Psoas muscle (tissue), 8 donors: ENCODE data around the gene C5. TPM values are rescaled to one million over a fixed set of nuclear protein-coding genes. Genes with fewer than 3 reads are reported as not detected.

ENCODE experiments used
- ATAC-seq, 4 donors: fragments of 200-7000 bp; cut with Tn5 transposase; one replicate each; pipeline ENCODE4 v1.9.1; 2020; ENCODE audit warnings: moderate library complexity in 3 of 4, mild to moderate bottlenecking in 2 of 4
- DNase-seq, 2 donors: peaks; one replicate each; pipeline ENCODE4 v3.0.0-alpha.2; 2020
- H3K27ac ChIP-seq: fragments of 200-600 bp; one replicate; pipeline ENCODE4 v1.8.0; 2022
- H3K27me3 ChIP-seq, 3 donors: fragments of 200-600 bp in 1 of 3; one replicate each; pipeline versions ENCODE4 v1.6.1 to v1.8.0; 2013 to 2022; ENCODE audit warnings: low read length in 2 of 3, mild to moderate bottlenecking in 2 of 3, moderate library complexity in 1 of 3; ENCODE audit not compliant: insufficient read depth in 3 of 3
- H3K36me3 ChIP-seq, 2 donors: fragments of 200-600 bp in 1 of 2; one replicate each; pipeline versions ENCODE4 v1.6.1 to v1.8.0; 2013 to 2022; ENCODE audit warnings: low read depth in 1 of 2, mild to moderate bottlenecking in 1 of 2, moderate library complexity in 1 of 2; ENCODE audit not compliant: insufficient read depth in 1 of 2
- H3K4me1 ChIP-seq: fragments of 200-600 bp; one replicate; pipeline ENCODE4 v1.8.0; 2022
- H3K4me3 ChIP-seq: fragments of 200-600 bp; one replicate; pipeline ENCODE4 v1.8.0; 2022; ENCODE audit warnings: mild to moderate bottlenecking
- H3K9me3 ChIP-seq: fragments of 200-600 bp; one replicate; pipeline ENCODE4 v1.8.0; 2022
- CTCF ChIP-seq: fragments of 200-600 bp; IDR thresholded peaks from one replicate; pipeline ENCODE4 v1.8.0; 2022; ENCODE audit warnings: antibody characterized with exemption
- WGBS, 3 donors: extraction: QIAGEN DNeasy Blood & Tissue Kit; methylation state at CpG; one replicate each; pipeline versions ENCODE4 v1.1.6 to v1.1.7; 2013; 5-methylcytosine and 5-hydroxymethylcytosine counted together
- intact Hi-C, 2 donors: fragments of 100-400 bp; cut with DNase I; formaldehyde crosslinking; loops; one replicate each; pipeline versions ENCODE4 v1.11.0 to v1.14.2; 2022
- polyA plus RNA-seq, 3 donors: library from polyadenylated mRNA; stranded (reverse); fragments of 200-250 nt; gene quantifications; one replicate each; pipeline ENCODE4 v1.2.3, GENCODE V29; 2013
- total RNA-seq, 4 donors: library from RNA; stranded (reverse); fragmentation: NEBNext Ultra II Directional in 2 of 4; extraction: Animal tissue kit (Norgen Biotek cat#: 25700) in 2 of 4; gene quantifications; one replicate each; pipeline versions ENCODE4 v1.2.1 to v1.2.4, GENCODE V29; 2021 to 2023
- donor health status: healthy with polysubstance abuse.
- donor health status: DM: no; HTN: no; CAD: no; lungs with moderate emphysema.
- donor health status: Bipolar disorder and iron deficiency.
- donor health status: healthy.
- donor health status: DM: yes; HTN: yes; CAD: no.
- donor health status: DM: no; HTN: no; CAD: no.
- donor health status: DM: no; HTN: no; CAD: no.
- donor health status: DM: yes; HTN: yes; CAD: no.

Gene C5
- total and polyA plus RNA-seq, 7 donors: 0.13 to 1.1 (median 0.39) TPM

- TF ChIP-seq CTCF: no peak
- intact Hi-C loops: no loop called here
- Histone ChIP-seq H3K4me3 (no peak overlapping the region), H3K9me3 (no peaks in the 10 kb centered on the region), H3K27ac (no peak overlapping the region), H3K36me3 (no peaks in the 10 kb centered on the region), H3K4me1 (no peaks in the 10 kb centered on the region), H3K27me3 (no peaks in the 10 kb centered on the region)
- ATAC-seq (no peak), DNase-seq (no peak)
- WGBS, 3 donors: 56 to 69% (median 66%) methylated on average over 3 of the region's 3 CpGs
Observed at GRCh38 chr9:121026260-121026691, 23.8 kb downstream of the C5 start.

GRCh38 chr9:121024237-121024636 lies 25.8 kb downstream of the C5 start:
- intact Hi-C loops: no loop called here
- ATAC-seq (no peak), DNase-seq (no peak)
- no peaks in the 10 kb centered on the region for H3K27me3 ChIP-seq
- no peak for TF ChIP-seq CTCF
- H3K27ac ChIP-seq: no peak overlapping the region
- H3K36me3 ChIP-seq: no peaks in the 10 kb centered on the region
- WGBS, 3 donors: 44 to 100% methylated on average over 1 of the region's 2 CpGs; no CpG with 5 or more reads in 1 of the 3 donors
- H3K4me1 ChIP-seq: no peaks in the 10 kb centered on the region
- no peaks in the 10 kb centered on the region for H3K9me3 ChIP-seq
- H3K4me3 ChIP-seq: no peak overlapping the region

- no peaks in the 10 kb centered on the region for H3K27me3 ChIP-seq
- no peaks in the 10 kb centered on the region for H3K4me1 ChIP-seq
- TF ChIP-seq CTCF: no peak
- WGBS, 3 donors: 34 to 44% (median 38%) methylated on average over 1 of the region's 1 CpG
- DNase-seq (no peak), ATAC-seq (no peak)
- intact Hi-C loops: no loop called here
- H3K36me3 ChIP-seq: no peaks in the 10 kb centered on the region
- H3K9me3 ChIP-seq: no peaks in the 10 kb centered on the region
- no peak overlapping the region for H3K27ac ChIP-seq
- no peak overlapping the region for H3K4me3 ChIP-seq
Observed at GRCh38 chr9:121023064-121023463, 27.0 kb downstream of the C5 start.

- DNase-seq (no peak), ATAC-seq (peak in 1 of 4 donors; percentile 69)
- Histone ChIP-seq H3K27ac (no peak overlapping the region), H3K4me3 (no peak overlapping the region), H3K36me3 (no peaks in the 10 kb centered on the region), H3K9me3 (no peaks in the 10 kb centered on the region), H3K4me1 (no peaks in the 10 kb centered on the region), H3K27me3 (no peaks in the 10 kb centered on the region)
- intact Hi-C loops: no loop called here
- no peak for TF ChIP-seq CTCF
- WGBS, 3 donors: 21 to 27% (median 25%) methylated on average over 4 of the region's 4 CpGs
Observed at GRCh38 chr9:121021301-121021700, 28.8 kb downstream of the C5 start.

- Histone ChIP-seq H3K9me3 (no peaks in the 10 kb centered on the region), H3K27ac (no peak overlapping the region), H3K36me3 (no peaks in the 10 kb centered on the region), H3K4me3 (no peak overlapping the region), H3K27me3 (no peaks in the 10 kb centered on the region), H3K4me1 (no peaks in the 10 kb centered on the region)
- ATAC-seq: no peak
- DNase-seq: no peak
- intact Hi-C loops: no loop called here
- 50 to 63% (median 50%) methylated on average over 5 of the region's 5 CpGs for WGBS, 3 donors
- no peak for TF ChIP-seq CTCF
Observed at GRCh38 chr9:121019273-121019672, 30.8 kb downstream of the C5 start.
